Activated B cell treated with CpG ODN at 0.5 μM for 24 hours (primary cell): Measurements from ENCODE around the gene DLG2. TPM values are rescaled to one million over a fixed set of nuclear protein-coding genes. Genes with fewer than 3 reads are reported as not detected.

Experiments
- ATAC-seq: fragments of 200-7000 bp; cut with Tn5 transposase; one replicate; pipeline ENCODE4 v1.10.0; 2021; ENCODE audit warnings: low read depth, mild to moderate bottlenecking, moderate library complexity
- CTCF ChIA-PET: fragments of 350-600 bp; sonication (Branson Sonifier 250); formaldehyde crosslinking; loops from one replicate; lab custom pipeline; 2021; ENCODE audit warnings: antibody characterized with exemption; lab: Charles Lee
- POLR2A ChIA-PET: fragments of 350-600 bp; sonication (Branson Sonifier 250); formaldehyde crosslinking; loops from one replicate; lab custom pipeline; 2021; ENCODE audit warnings: antibody characterized with exemption; lab: Charles Lee
- DNase-seq: peaks from one replicate; pipeline ENCODE4 v3.0.0; 2022
- H3K27ac Mint-ChIP-seq: one replicate; pipeline ENCODE4 v1.8.0; 2020; ENCODE audit warnings: mixed read lengths
- H3K27me3 Mint-ChIP-seq: one replicate; pipeline ENCODE4 v1.8.0; 2021; ENCODE audit warnings: mixed read lengths
- H3K36me3 Mint-ChIP-seq: one replicate; pipeline ENCODE4 v1.8.0; 2021; ENCODE audit warnings: low read depth, mixed read lengths
- H3K4me1 Mint-ChIP-seq: one replicate; pipeline ENCODE4 v1.8.0; 2021; ENCODE audit warnings: mixed read lengths
- H3K4me3 Mint-ChIP-seq: one replicate; pipeline ENCODE4 v1.8.0; 2020; ENCODE audit warnings: mild to moderate bottlenecking, mixed read lengths
- H3K9me3 Mint-ChIP-seq: one replicate; pipeline ENCODE4 v1.8.0; 2020; ENCODE audit warnings: mixed read lengths
- intact Hi-C: fragments of 100-400 bp; cut with micrococcal nuclease; formaldehyde crosslinking; loops from one replicate; pipeline ENCODE4 v1.15.1; 2024
- total RNA-seq: library from RNA; stranded (reverse); gene quantifications from 2 replicates; pipeline ENCODE4 v1.2.3, GENCODE V29; 2022
- TF ChIP-seq, protein P1 (sequence below): fragments of 200-600 bp; IDR thresholded peaks from one replicate; pipeline ENCODE4 v1.8.0; 2022; ENCODE audit warnings: antibody characterized with exemption, mild to moderate bottlenecking

DLG2 gene
- total RNA-seq, 1 donor from 2014 or later, result 2.7 TPM

- TF ChIP-seq, protein P1, sequence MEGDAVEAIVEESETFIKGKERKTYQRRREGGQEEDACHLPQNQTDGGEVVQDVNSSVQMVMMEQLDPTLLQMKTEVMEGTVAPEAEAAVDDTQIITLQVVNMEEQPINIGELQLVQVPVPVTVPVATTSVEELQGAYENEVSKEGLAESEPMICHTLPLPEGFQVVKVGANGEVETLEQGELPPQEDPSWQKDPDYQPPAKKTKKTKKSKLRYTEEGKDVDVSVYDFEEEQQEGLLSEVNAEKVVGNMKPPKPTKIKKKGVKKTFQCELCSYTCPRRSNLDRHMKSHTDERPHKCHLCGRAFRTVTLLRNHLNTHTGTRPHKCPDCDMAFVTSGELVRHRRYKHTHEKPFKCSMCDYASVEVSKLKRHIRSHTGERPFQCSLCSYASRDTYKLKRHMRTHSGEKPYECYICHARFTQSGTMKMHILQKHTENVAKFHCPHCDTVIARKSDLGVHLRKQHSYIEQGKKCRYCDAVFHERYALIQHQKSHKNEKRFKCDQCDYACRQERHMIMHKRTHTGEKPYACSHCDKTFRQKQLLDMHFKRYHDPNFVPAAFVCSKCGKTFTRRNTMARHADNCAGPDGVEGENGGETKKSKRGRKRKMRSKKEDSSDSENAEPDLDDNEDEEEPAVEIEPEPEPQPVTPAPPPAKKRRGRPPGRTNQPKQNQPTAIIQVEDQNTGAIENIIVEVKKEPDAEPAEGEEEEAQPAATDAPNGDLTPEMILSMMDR, result no peak
- ChIA-PET POLR2A (no interaction called here), CTCF (no interaction called here)
- intact Hi-C loops, result no loop called here
- no peak overlapping the region for H3K27ac Mint-ChIP-seq
- H3K9me3 Mint-ChIP-seq, result no peaks in the 10 kb centered on the region
- ATAC-seq (no peak), DNase-seq (no peak)
- no peak overlapping the region for H3K4me3 Mint-ChIP-seq
- no peaks in the 10 kb centered on the region for H3K27me3 Mint-ChIP-seq
- H3K4me1 Mint-ChIP-seq, result no peaks in the 10 kb centered on the region
- H3K36me3 Mint-ChIP-seq, result no peaks in the 10 kb centered on the region
Measured at GRCh38 chr11:84909740-84910139, 717.4 kb downstream of the DLG2 start.

DNA sequence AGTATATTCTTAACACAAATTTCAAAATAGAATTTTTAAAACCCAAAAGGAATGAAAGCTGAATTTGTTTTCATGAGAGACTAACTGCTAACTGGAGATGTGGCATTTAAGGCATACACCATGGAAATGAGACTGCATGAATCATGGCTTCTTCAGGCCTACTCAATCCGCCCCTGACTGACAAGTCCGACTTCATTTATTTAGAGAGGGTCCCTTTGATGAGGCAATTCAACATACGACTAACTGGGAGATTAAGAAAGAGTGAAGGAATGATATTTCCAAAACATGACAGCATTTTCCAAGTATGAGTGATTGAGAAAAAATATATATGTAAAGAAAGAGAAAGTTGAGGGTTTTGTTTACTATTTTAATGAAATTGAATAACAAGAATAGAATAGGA, 720.1 kb downstream of the DLG2 start:
- H3K27me3 Mint-ChIP-seq, result no peaks in the 10 kb centered on the region
- H3K9me3 Mint-ChIP-seq, result no peaks in the 10 kb centered on the region
- H3K27ac Mint-ChIP-seq, result no peak overlapping the region
- TF ChIP-seq, protein P1, result no peak
- ChIA-PET POLR2A (no interaction called here), CTCF (no interaction called here)
- ATAC-seq (no peak), DNase-seq (no peak)
- no peaks in the 10 kb centered on the region for H3K36me3 Mint-ChIP-seq
- H3K4me1 Mint-ChIP-seq, result no peaks in the 10 kb centered on the region
- H3K4me3 Mint-ChIP-seq, result no peak overlapping the region
- intact Hi-C loops, result no loop called here

- ChIA-PET POLR2A (no interaction called here), CTCF (no interaction called here)
- Mint-ChIP-seq H3K27ac (no peak overlapping the region), H3K4me3 (no peak overlapping the region), H3K27me3 (no peaks in the 10 kb centered on the region), H3K9me3 (no peaks in the 10 kb centered on the region), H3K4me1 (no peaks in the 10 kb centered on the region), H3K36me3 (no peaks in the 10 kb centered on the region)
- TF ChIP-seq, protein P1, result no peak
- no peak for DNase-seq
- ATAC-seq, result no peak
- intact Hi-C loops, result no loop called here
Measured at GRCh38 chr11:84905411-84905810, 721.7 kb downstream of the DLG2 start.

- ATAC-seq (no peak), DNase-seq (no peak)
- H3K9me3 Mint-ChIP-seq, result no peaks in the 10 kb centered on the region
- CTCF ChIA-PET, result no interaction called here
- POLR2A ChIA-PET, result no interaction called here
- H3K4me3 Mint-ChIP-seq, result no peak overlapping the region
- no peaks in the 10 kb centered on the region for H3K4me1 Mint-ChIP-seq
- no peaks in the 10 kb centered on the region for H3K27me3 Mint-ChIP-seq
- intact Hi-C loops, result no loop called here
- H3K27ac Mint-ChIP-seq, result no peak overlapping the region
- TF ChIP-seq, protein P1, result no peak
- H3K36me3 Mint-ChIP-seq, result no peaks in the 10 kb centered on the region
Measured at GRCh38 chr11:84902445-84902844, 724.7 kb downstream of the DLG2 start.

DNA sequence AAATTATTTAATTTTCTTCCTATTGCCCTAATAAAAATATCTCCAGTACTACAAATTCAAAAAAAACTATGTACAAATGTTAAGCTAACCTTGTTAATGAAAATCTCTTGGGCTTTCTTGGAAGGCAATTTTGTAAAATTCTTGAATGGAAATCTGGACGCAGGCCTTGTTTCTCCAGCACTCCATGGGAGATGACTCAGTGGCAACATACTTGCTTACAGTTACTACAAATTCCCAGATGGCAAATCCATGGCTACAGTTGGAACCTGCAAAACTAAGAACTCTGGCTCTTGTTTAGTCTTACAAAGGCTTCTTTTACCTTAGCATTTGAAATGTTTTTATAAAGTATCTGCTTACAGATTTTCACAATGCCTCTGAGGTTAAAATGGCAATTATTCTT, 725.2 kb downstream of the DLG2 start:
- no peak overlapping the region for H3K4me3 Mint-ChIP-seq
- H3K27me3 Mint-ChIP-seq, result no peaks in the 10 kb centered on the region
- CTCF ChIA-PET, result no interaction called here
- intact Hi-C loops, result no loop called here
- no peak overlapping the region for H3K27ac Mint-ChIP-seq
- no peak for DNase-seq
- no peaks in the 10 kb centered on the region for H3K9me3 Mint-ChIP-seq
- TF ChIP-seq, protein P1, result no peak
- no peaks in the 10 kb centered on the region for H3K4me1 Mint-ChIP-seq
- ATAC-seq, result no peak
- H3K36me3 Mint-ChIP-seq, result no peaks in the 10 kb centered on the region
- POLR2A ChIA-PET, result no interaction called here
